ENCODE data around the gene CMTM6.

DNA sequence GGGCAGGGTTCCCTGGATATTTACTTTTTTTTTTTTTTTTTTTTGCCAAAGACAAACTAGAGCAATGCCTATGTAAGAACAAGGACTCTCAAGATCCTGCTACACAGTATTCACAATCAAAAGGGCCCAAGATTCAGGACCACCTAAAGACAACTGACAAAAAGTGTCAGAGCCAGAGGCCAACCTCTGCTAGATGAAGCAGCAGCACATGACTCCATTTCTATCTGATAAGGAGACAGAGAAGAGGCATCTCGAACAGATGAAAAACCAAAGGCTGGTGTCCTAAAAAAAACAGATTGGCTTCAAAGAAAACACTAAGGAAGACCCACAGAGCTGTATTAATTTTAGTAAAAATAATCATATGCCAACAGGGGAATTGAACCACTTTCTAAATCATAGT, 20.0 kb downstream of the CMTM6 start:
- TF ChIP-seq, protein P1, sequence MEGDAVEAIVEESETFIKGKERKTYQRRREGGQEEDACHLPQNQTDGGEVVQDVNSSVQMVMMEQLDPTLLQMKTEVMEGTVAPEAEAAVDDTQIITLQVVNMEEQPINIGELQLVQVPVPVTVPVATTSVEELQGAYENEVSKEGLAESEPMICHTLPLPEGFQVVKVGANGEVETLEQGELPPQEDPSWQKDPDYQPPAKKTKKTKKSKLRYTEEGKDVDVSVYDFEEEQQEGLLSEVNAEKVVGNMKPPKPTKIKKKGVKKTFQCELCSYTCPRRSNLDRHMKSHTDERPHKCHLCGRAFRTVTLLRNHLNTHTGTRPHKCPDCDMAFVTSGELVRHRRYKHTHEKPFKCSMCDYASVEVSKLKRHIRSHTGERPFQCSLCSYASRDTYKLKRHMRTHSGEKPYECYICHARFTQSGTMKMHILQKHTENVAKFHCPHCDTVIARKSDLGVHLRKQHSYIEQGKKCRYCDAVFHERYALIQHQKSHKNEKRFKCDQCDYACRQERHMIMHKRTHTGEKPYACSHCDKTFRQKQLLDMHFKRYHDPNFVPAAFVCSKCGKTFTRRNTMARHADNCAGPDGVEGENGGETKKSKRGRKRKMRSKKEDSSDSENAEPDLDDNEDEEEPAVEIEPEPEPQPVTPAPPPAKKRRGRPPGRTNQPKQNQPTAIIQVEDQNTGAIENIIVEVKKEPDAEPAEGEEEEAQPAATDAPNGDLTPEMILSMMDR (IDR thresholded peaks at IDR 0.05; ENCODE audit: low read depth, low read length, poor library complexity, severe bottlenecking): no peak
- TF ChIP-seq EZH2phosphoT487 (IDR thresholded peaks at IDR 0.05; ENCODE audit: borderline replicate concordance, low read length): no peak

Data from DOHH2 (cell line).